Medulla oblongata (tissue), 1 donor: ENCODE results near the gene PIK3R5.

Experiments used
- DNase-seq: peaks from one replicate; pipeline ENCODE4 v3.0.0-alpha.2; 2015; ENCODE audit errors: extremely low spot score

Gene PIK3R5

GRCh38 chr17:8879410-8879809 is 86.1 kb downstream of the PIK3R5 start:
- DNase-seq: no peak

- DNase-seq: no peak
These were observed 87.5 kb downstream of the PIK3R5 start for GRCh38 chr17:8877984-8878383.

GRCh38 chr17:8875957-8876356 is 89.5 kb downstream of the PIK3R5 start:
- no peak for DNase-seq

- DNase-seq: no peak
These were observed 90.1 kb downstream of the PIK3R5 start for GRCh38 chr17:8875436-8875835.

- DNase-seq: no peak
These were observed 91.4 kb downstream of the PIK3R5 start for GRCh38 chr17:8873801-8874715.

- DNase-seq: no peak
These were observed 92.6 kb downstream of the PIK3R5 start for GRCh38 chr17:8872705-8873435.

- DNase-seq: no peak
These were observed 93.3 kb downstream of the PIK3R5 start for GRCh38 chr17:8872036-8872704.

- DNase-seq: no peak
These were observed 94.4 kb downstream of the PIK3R5 start for GRCh38 chr17:8871081-8871581.

GRCh38 chr17:8870406-8871040 is 95.0 kb downstream of the PIK3R5 start:
- DNase-seq: no peak

- no peak for DNase-seq
These were observed 96.2 kb downstream of the PIK3R5 start for GRCh38 chr17:8869114-8869815.

- no peak for DNase-seq
These were observed 97.0 kb downstream of the PIK3R5 start for GRCh38 chr17:8868529-8868951.

- no peak for DNase-seq
These were observed 97.4 kb downstream of the PIK3R5 start for GRCh38 chr17:8868092-8868491.

GRCh38 chr17:8867361-8867981 is 98.0 kb downstream of the PIK3R5 start, which contains the start of gene PIK3R6:
PIK3R6 (minus strand) TSS chr17:8867674; CDS start chr17:8849794, 17,880 bp downstream.
- DNase-seq: no peak

- no peak for DNase-seq
These were observed 99.7 kb downstream of the PIK3R5 start for GRCh38 chr17:8865811-8866210.

- DNase-seq: no peak
These were observed 100.1 kb downstream of the PIK3R5 start for GRCh38 chr17:8865385-8865784.

- DNase-seq: no peak
These were observed 103.1 kb downstream of the PIK3R5 start for GRCh38 chr17:8862213-8863056.

- no peak for DNase-seq
These were observed 103.9 kb downstream of the PIK3R5 start for GRCh38 chr17:8861495-8862181.

GRCh38 chr17:8859804-8860430 is 105.6 kb downstream of the PIK3R5 start:
- DNase-seq: no peak
